ENCODE data around the gene CHL1. TPM values are rescaled to one million over a fixed set of nuclear protein-coding genes. Genes with fewer than 3 reads are reported as not detected.

CHL1 gene
- total and polyA plus RNA-seq, 2 of the 8 experiments (the other 6 are each of a cell fraction or from before 2014, with no cell fraction given): 0.05 to 0.99 TPM

- no peak overlapping the region for H2BK20ac ChIP-seq (ENCODE audit: low read length)
- DNase-seq (ENCODE audit: low read depth in 1 of 2, low spot score in 2 of 2) (no peak), FAIRE-seq (no peak)
- TF ChIP-seq RFX5 (IDR thresholded peaks at IDR 0.05; ENCODE audit: borderline replicate concordance, low read depth, low read length) (no peak), EP300 (IDR thresholded peaks at IDR 0.05; ENCODE audit: borderline replicate concordance in 1 of 2, low read depth in 2 of 2, low read length in 2 of 2) (no peak), BACH1 (IDR thresholded peaks at IDR 0.05; ENCODE audit: low read length) (no peak), NRF1 (IDR thresholded peaks at IDR 0.05; ENCODE audit: low read depth, low read length) (no peak), JUN (IDR thresholded peaks at IDR 0.05; ENCODE audit: low read depth, low read length) (no peak), BCL11A (IDR thresholded peaks at IDR 0.05; ENCODE audit: low read depth in 2 of 2, low read length in 2 of 2) (no peak)
- ChIA-PET CTCF (ENCODE audit: partially characterized antibody) (interaction anchor here (1.2 kb wide), 1 partner anchor 54 kb away, joined by 4 read pairs; no protein-coding TSS in a partner anchor), POLR2A (ENCODE audit: partially characterized antibody) (no interaction called here)
- no peak overlapping the region for H2AFZ ChIP-seq (ENCODE audit: low read length)
- 97% methylated on average over 5 of the region's 5 CpGs; no CpG with 5 or more reads in 1 of the 2 experiments for WGBS, 2 experiments (ENCODE audit: extremely low coverage in 1 of 2, insufficient coverage in 1 of 2, insufficient read length in 1 of 2, insufficient replicate concordance in 2 of 2, low coverage in 1 of 2, low lambda C conversion rate in 2 of 2, missing lambda C conversion rate in 1 of 2)
- no peaks in the 10 kb centered on the region for H3K4me1 ChIP-seq (replicated peaks in 1 of 4; ENCODE audit: control insufficient read depth in 3 of 4, insufficient read depth in 4 of 4, low read length in 3 of 4)
- no peaks in the 10 kb centered on the region for H3K23me2 ChIP-seq (ENCODE audit: low read depth, low read length)
- H3K9me3 ChIP-seq (ENCODE audit: insufficient read depth in 2 of 2, low read depth in 1 of 2, low read length in 1 of 2): no peaks in the 10 kb centered on the region
- H3K4me3 ChIP-seq (ENCODE audit: extremely low read depth in 1 of 4, insufficient read depth in 2 of 4, low read depth in 3 of 4, low read length in 4 of 4): no peak overlapping the region
- no peak overlapping the region for H3K18ac ChIP-seq (ENCODE audit: extremely low read depth, low read length)
- H3K56ac ChIP-seq (replicated peaks; ENCODE audit: insufficient read length, low read depth, low read length): no peak overlapping the region
- H4K20me1 ChIP-seq (replicated peaks in 1 of 2; ENCODE audit: control insufficient read depth in 1 of 2, insufficient read depth in 2 of 2, low read length in 2 of 2): no peaks in the 10 kb centered on the region
- no peaks in the 10 kb centered on the region for H3K36me3 ChIP-seq (ENCODE audit: control insufficient read depth in 2 of 4, insufficient read depth in 4 of 4, low read length in 3 of 4)
- H3K79me2 ChIP-seq (ENCODE audit: control insufficient read depth in 1 of 2, insufficient read depth in 2 of 2, low read length in 2 of 2): no peaks in the 10 kb centered on the region
- no peak overlapping the region for H3K9ac ChIP-seq (replicated peaks in 1 of 4; ENCODE audit: extremely low read depth in 1 of 4, low read depth in 3 of 4, low read length in 3 of 4)
- no peak overlapping the region for H4K8ac ChIP-seq (ENCODE audit: extremely low read depth, insufficient read depth, low read length)
- H2AK5ac ChIP-seq (ENCODE audit: low read depth, low read length): no peak overlapping the region
- H2BK12ac ChIP-seq (ENCODE audit: low read depth, low read length): no peak overlapping the region
- no peak overlapping the region for H3K23ac ChIP-seq (ENCODE audit: insufficient read length)
- no peak overlapping the region for H3K4ac ChIP-seq (replicated peaks; ENCODE audit: insufficient read length, low read depth, low read length)
- H3K27ac ChIP-seq (ENCODE audit: low read depth, low read length): no peak overlapping the region
- no peak overlapping the region for H3K4me2 ChIP-seq (ENCODE audit: insufficient read depth in 1 of 2, low read depth in 2 of 2, low read length in 2 of 2)
- H3K14ac ChIP-seq (ENCODE audit: insufficient read length): no peak overlapping the region
- H4K91ac ChIP-seq (replicated peaks; ENCODE audit: insufficient read length, low read length): no peak overlapping the region
- H4K5ac ChIP-seq (ENCODE audit: insufficient read length, low read depth, low read length): no peak overlapping the region
- H2BK5ac ChIP-seq (ENCODE audit: low read depth, low read length): no peak overlapping the region
- H2BK15ac ChIP-seq (ENCODE audit: low read length): no peak overlapping the region
- no peak overlapping the region for H2BK120ac ChIP-seq (replicated peaks; ENCODE audit: low read depth, low read length)
- H3K79me1 ChIP-seq (ENCODE audit: low read depth, low read length): no peaks in the 10 kb centered on the region
- H3K27me3 ChIP-seq (replicated peaks in 1 of 4; ENCODE audit: control insufficient read depth in 3 of 4, extremely low read depth in 1 of 4, insufficient read depth in 3 of 4, low read length in 3 of 4): no peaks in the 10 kb centered on the region
These were observed 103.2 kb downstream of the CHL1 start for GRCh38 chr3:299590-300301.
